IMR-90 (cell line): Measurements from ENCODE around the gene FAM180A. TPM values are rescaled to one million over a fixed set of nuclear protein-coding genes. Genes with fewer than 3 reads are reported as not detected.

Source experiments
- ATAC-seq: fragments of 200-7000 bp; cut with Tn5 transposase; 2 replicates; pipeline ENCODE4 v1.9.1; 2020; ENCODE audit warnings: low read depth, mild to moderate bottlenecking, moderate library complexity
- BruUV-seq: library from RNA; stranded (reverse); fragments of 400-500 nt; replicated peaks from 2 replicates; lab custom pipeline; 2021; lab: Mats Ljungman, UMichigan
- CTCF ChIA-PET: fragments of 300-600 bp; formaldehyde crosslinking; extraction: SDS; loops from one replicate; lab custom pipeline; 2021; ENCODE audit warnings: antibody characterized with exemption; lab: Yijun Ruan, JAX
- POLR2A ChIA-PET: fragments of 300-600 bp; sonication (Branson Sonifier 250); formaldehyde crosslinking; loops from one replicate; lab custom pipeline; 2022; ENCODE audit warnings: antibody characterized with exemption; ENCODE audit not compliant: unreplicated experiment; lab: Charles Lee
- DNase-seq: peaks from one replicate; pipeline ENCODE4 v3.0.0; 2013
- H2AFZ ChIP-seq: replicated peaks from 2 replicates; pipeline ENCODE3; 2013; ENCODE audit warnings: low read length, mild to moderate bottlenecking; ENCODE audit not compliant: poor library complexity
- H2AK5ac ChIP-seq: 2 replicates; pipeline ENCODE4 v1.6.1; 2013; ENCODE audit warnings: low read depth, low read length, inconsistent platforms
- H2AK9ac ChIP-seq: replicated peaks from 2 replicates; pipeline ENCODE3; 2013; ENCODE audit warnings: mild to moderate bottlenecking, low read depth, low read length, moderate library complexity; ENCODE audit not compliant: poor library complexity
- H2BK120ac ChIP-seq: 2 replicates; pipeline ENCODE4 v1.6.1; 2013; ENCODE audit warnings: low read depth, low read length, inconsistent platforms
- H2BK15ac ChIP-seq: 3 replicates; pipeline ENCODE4 v1.6.1; 2013; ENCODE audit warnings: low read depth, low read length, inconsistent platforms
- H2BK20ac ChIP-seq: 2 replicates; pipeline ENCODE4 v1.6.1; 2013; ENCODE audit warnings: low read depth, mild to moderate bottlenecking, inconsistent platforms, low read length, moderate library complexity
- H2BK5ac ChIP-seq: 2 replicates; pipeline ENCODE4 v1.6.1; 2013; ENCODE audit warnings: mild to moderate bottlenecking, low read depth, low read length, inconsistent platforms; ENCODE audit not compliant: poor library complexity, severe bottlenecking
- H3K14ac ChIP-seq: replicated peaks from 2 replicates; pipeline ENCODE4 v1.6.1; 2013; ENCODE audit warnings: low read depth, low read length, inconsistent platforms
- H3K18ac ChIP-seq: 2 replicates; pipeline ENCODE4 v1.6.1; 2013; ENCODE audit warnings: low read depth, low read length, control low read depth
- H3K23ac ChIP-seq: 2 replicates; pipeline ENCODE4 v1.6.1; 2013; ENCODE audit warnings: low read depth, low read length, inconsistent platforms
- H3K27ac ChIP-seq: 2 replicates; pipeline ENCODE4 v1.5.1; 2013; ENCODE audit warnings: mild to moderate bottlenecking, control low read depth, low read length; ENCODE audit not compliant: insufficient read depth
- H3K27me3 ChIP-seq: 2 replicates; pipeline ENCODE4 v1.6.1; 2013; ENCODE audit warnings: low read length; ENCODE audit not compliant: control insufficient read depth, insufficient read depth
- H3K36me3 ChIP-seq: 2 replicates; pipeline ENCODE4 v1.6.1; 2013; ENCODE audit warnings: low read length, mixed read lengths; ENCODE audit not compliant: control insufficient read depth, insufficient read depth
- H3K4ac ChIP-seq: 2 replicates; pipeline ENCODE4 v1.6.1; 2013; ENCODE audit warnings: low read depth, low read length, inconsistent platforms
- H3K4me1 ChIP-seq: 2 replicates; pipeline ENCODE4 v1.6.1; 2013; ENCODE audit warnings: low read length, mixed read lengths; ENCODE audit not compliant: control insufficient read depth, insufficient read depth
- H3K4me2 ChIP-seq: 2 replicates; pipeline ENCODE4 v1.6.1; 2013; ENCODE audit warnings: low read depth, mild to moderate bottlenecking, control low read depth, low read length, moderate library complexity
- H3K4me3 ChIP-seq: 2 replicates; pipeline ENCODE4 v1.5.1; 2013; ENCODE audit warnings: low read depth, mild to moderate bottlenecking, control low read depth, low read length, moderate library complexity; ENCODE audit not compliant: insufficient read depth
- H3K56ac ChIP-seq: 2 replicates; pipeline ENCODE4 v1.6.1; 2013; ENCODE audit warnings: low read length, inconsistent platforms; ENCODE audit not compliant: insufficient read depth; ENCODE audit errors: extremely low read depth
- H3K79me1 ChIP-seq, 2 experiments: 2 replicates each; pipeline ENCODE4 v1.6.1; 2013; ENCODE audit warnings: low read length in 2 of 2, inconsistent platforms in 1 of 2, low read depth in 1 of 2
- H3K9ac ChIP-seq: 2 replicates; pipeline ENCODE4 v1.6.1; 2013; ENCODE audit warnings: low read depth, low read length, control low read depth
- H3K9me1 ChIP-seq: 2 replicates; pipeline ENCODE4 v1.6.1; 2013; ENCODE audit warnings: low read length, inconsistent platforms; ENCODE audit not compliant: insufficient read depth
- H3K9me3 ChIP-seq: 2 replicates; pipeline ENCODE4 v1.6.1; 2013; ENCODE audit warnings: low read length; ENCODE audit not compliant: control insufficient read depth, insufficient read depth
- H4K20me1 ChIP-seq: 2 replicates; pipeline ENCODE4 v1.6.1; 2013; ENCODE audit warnings: low read length, inconsistent platforms; ENCODE audit not compliant: insufficient read depth
- H4K5ac ChIP-seq: 2 replicates; pipeline ENCODE4 v1.6.1; 2013; ENCODE audit warnings: mild to moderate bottlenecking, low read depth, low read length, control low read depth
- H4K8ac ChIP-seq, 2 experiments: 2 replicates each; pipeline ENCODE4 v1.6.1; 2013; ENCODE audit warnings: low read depth in 2 of 2, low read length in 2 of 2, control low read depth in 1 of 2, inconsistent platforms in 1 of 2
- H4K91ac ChIP-seq: 2 replicates; pipeline ENCODE4 v1.6.1; 2013; ENCODE audit warnings: low read depth, low read length, inconsistent platforms; ENCODE audit not compliant: insufficient read depth
- BHLHE40 ChIP-seq: fragments of 150-350 bp; IDR thresholded peaks from 2 replicates; pipeline ENCODE4 v1.6.1; 2016; ENCODE audit warnings: mild to moderate bottlenecking, low read depth, low read length
- ELK1 ChIP-seq: fragments of 150-350 bp; IDR thresholded peaks from 2 replicates; pipeline ENCODE4 v1.6.1; 2016; ENCODE audit warnings: low read depth, mild to moderate bottlenecking, low read length, moderate library complexity, borderline replicate concordance
- FOS ChIP-seq: fragments of 150-350 bp; IDR thresholded peaks from 2 replicates; pipeline ENCODE4 v1.6.1; 2016; ENCODE audit warnings: low read depth, low read length
- MAZ ChIP-seq: IDR thresholded peaks from 2 replicates; pipeline ENCODE4 v1.6.1; 2012; ENCODE audit warnings: low read depth, mild to moderate bottlenecking, low read length, improper control_type of control experiment, moderate library complexity, borderline replicate concordance
- RAD21 ChIP-seq: IDR thresholded peaks from 2 replicates; pipeline ENCODE4 v1.6.1; 2012; ENCODE audit warnings: low read length, improper control_type of control experiment
- SMC3 ChIP-seq: fragments of 150-350 bp; IDR thresholded peaks from 2 replicates; pipeline ENCODE4 v1.6.1; 2016; ENCODE audit warnings: low read depth, mild to moderate bottlenecking, antibody characterized with exemption, low read length, moderate library complexity
- WGBS, 2 experiments: methylation state at CpG; one replicate each; pipeline versions ENCODE4 v1.1.5 to v1.1.7; 2013; ENCODE audit warnings: missing lambda C conversion rate in 2 of 2; ENCODE audit not compliant: insufficient read length in 1 of 2; ENCODE audit errors: extremely low coverage in 2 of 2; 5-methylcytosine and 5-hydroxymethylcytosine counted together
- dilution Hi-C: fragments of 300-500 bp; cut with HindIII; formaldehyde crosslinking; loops from one replicate; pipeline ENCODE4 v1.14.3; 2018; ENCODE audit warnings: low sequenced_read_pairs; ENCODE audit not compliant: unreplicated experiment
- in situ Hi-C: fragments of 300-500 bp; cut with MboI; formaldehyde crosslinking; loops from 3 replicates; pipeline ENCODE4 v1.14.3; 2019; ENCODE audit warnings: low sequenced_read_pairs, inconsistent platforms, mixed read lengths
- intact Hi-C: fragments of 100-400 bp; cut with micrococcal nuclease; formaldehyde crosslinking; loops from 2 replicates; pipeline ENCODE4 v1.10.0; 2022
- polyA plus RNA-seq, 3 experiments: library from polyadenylated mRNA; depleted of rRNA; stranded (reverse); fragments of >200 nt; gene quantifications; 2 replicates each; pipeline ENCODE4 v1.2.3, GENCODE V29; 2012; ENCODE audit warnings: low replicate concordance in 1 of 3
- total RNA-seq: library from RNA; depleted of rRNA; stranded (reverse); fragments of >200 nt; gene quantifications from 2 replicates; pipeline ENCODE4 v1.2.3, GENCODE V29; 2012

Gene FAM180A
- total and polyA plus RNA-seq, 2 of the 4 experiments (the other 2 are of a cell fraction) = 1.3 to 2.0 TPM

GRCh38 chr7:135795846-135796570 is 47.4 kb upstream of the FAM180A start (continued):
- TF ChIP-seq ELK1 (no peak), SMC3 (no peak), FOS (no peak)

- H3K36me3 ChIP-seq = no peaks in the 10 kb centered on the region
- H3K56ac ChIP-seq = no peak overlapping the region
- DNase-seq = no peak
- no peak overlapping the region for H3K4ac ChIP-seq
- no peak for ATAC-seq
- H2BK5ac ChIP-seq = no peak overlapping the region
- H3K9me1 ChIP-seq = no peaks in the 10 kb centered on the region
- H2BK120ac ChIP-seq = no peak overlapping the region
- no CpG with 5 or more reads among the region's 2 CpGs for WGBS, 2 experiments
- BruUV-seq = no TSS peak
- H4K91ac ChIP-seq = no peak overlapping the region
- no peak overlapping the region for H3K23ac ChIP-seq
- no peak overlapping the region for H3K14ac ChIP-seq
- no peaks in the 10 kb centered on the region for H3K9me3 ChIP-seq
- intact Hi-C loops = no loop called here
- H3K4me1 ChIP-seq = peaks cover 6% of the 10 kb centered on the region
- no peak overlapping the region for H2AK9ac ChIP-seq
- H4K20me1 ChIP-seq = no peaks in the 10 kb centered on the region
- H3K4me2 ChIP-seq = no peak overlapping the region
- no peak for TF ChIP-seq MAZ
- TF ChIP-seq BHLHE40 = no peak
- TF ChIP-seq RAD21 = no peak
- in situ Hi-C loops = no loop called here
- H4K5ac ChIP-seq = no peak overlapping the region
- ChIA-PET POLR2A (no interaction called here), CTCF (interaction anchor here (1.5 kb wide), 1 partner anchor 121 kb away, joined by 6 read pairs; no protein-coding TSS in a partner anchor)
- no peak overlapping the region for H3K18ac ChIP-seq
- no peaks in the 10 kb centered on the region for H3K27me3 ChIP-seq
- H3K4me3 ChIP-seq = no peak overlapping the region
- H3K27ac ChIP-seq = no peak overlapping the region
- no peak overlapping the region for H2BK15ac ChIP-seq
- no peaks in the 10 kb centered on the region for H3K79me1 ChIP-seq
- no peak overlapping the region for H4K8ac ChIP-seq
- no peak overlapping the region for H2AFZ ChIP-seq
- H2BK20ac ChIP-seq = no peak overlapping the region
- H3K9ac ChIP-seq = no peak overlapping the region
- H2AK5ac ChIP-seq = no peak overlapping the region
- dilution Hi-C loops = no loop called here
Observed at GRCh38 chr7:135793841-135794240, 45.2 kb upstream of the FAM180A start.
